MCF 10A (cell line): Measurements from ENCODE around the gene PTPRN2. TPM values are rescaled to one million over a fixed set of nuclear protein-coding genes. Genes with fewer than 3 reads are reported as not detected.

ENCODE experiments used
- BruUV-seq: library from RNA; stranded (reverse); fragments of 400-500 nt; replicated peaks from 2 replicates; lab custom pipeline; 2021; lab: Mats Ljungman, UMichigan
- CTCF ChIA-PET: fragments of 300-600 bp; sonication (Branson Sonifier 250); formaldehyde crosslinking; extraction: SDS; loops from one replicate; lab custom pipeline; 2021; ENCODE audit warnings: antibody characterized with exemption, inconsistent platforms; lab: Yijun Ruan, JAX
- POLR2A ChIA-PET: fragments of 300-600, 350-650 bp; sonication (Branson Sonifier 250); formaldehyde crosslinking; extraction: SDS; loops from one replicate; lab custom pipeline; 2020; ENCODE audit warnings: antibody characterized with exemption, inconsistent platforms; lab: Yijun Ruan, JAX
- DNase-seq: peaks from one replicate; pipeline ENCODE4 v3.0.0-alpha.2; 2018; ENCODE audit not compliant: unreplicated experiment
- H3K27ac Mint-ChIP-seq: one replicate; pipeline ENCODE4 v1.8.0; 2022; ENCODE audit warnings: mild to moderate bottlenecking, low read depth, mixed read lengths; ENCODE audit not compliant: unreplicated experiment
- H3K27me3 Mint-ChIP-seq: one replicate; pipeline ENCODE4 v1.8.0; 2022; ENCODE audit warnings: mixed read lengths; ENCODE audit not compliant: insufficient read depth, unreplicated experiment
- H3K36me3 Mint-ChIP-seq: one replicate; pipeline ENCODE4 v1.8.0; 2022; ENCODE audit warnings: mild to moderate bottlenecking, moderate library complexity, mixed read lengths; ENCODE audit not compliant: insufficient read depth, unreplicated experiment
- H3K4me1 Mint-ChIP-seq: one replicate; pipeline ENCODE4 v1.8.0; 2022; ENCODE audit warnings: mixed read lengths; ENCODE audit not compliant: insufficient read depth, unreplicated experiment
- H3K4me3 Mint-ChIP-seq: one replicate; pipeline ENCODE4 v1.8.0; 2022; ENCODE audit warnings: mild to moderate bottlenecking, moderate library complexity, mixed read lengths; ENCODE audit not compliant: unreplicated experiment
- H3K9me3 Mint-ChIP-seq: one replicate; pipeline ENCODE4 v1.8.0; 2022; ENCODE audit warnings: mixed read lengths; ENCODE audit not compliant: unreplicated experiment
- CTCF ChIP-seq: fragments of 200-600 bp; IDR thresholded peaks from one replicate; pipeline ENCODE4 v1.8.0; 2022; ENCODE audit warnings: antibody characterized with exemption, mild to moderate bottlenecking; ENCODE audit not compliant: unreplicated experiment
- intact Hi-C: fragments of 100-400 bp; cut with micrococcal nuclease; formaldehyde crosslinking; loops from 2 replicates; pipeline ENCODE4 v1.14.1; 2022
- total RNA-seq: library from RNA; stranded (reverse); gene quantifications from 2 replicates; pipeline ENCODE4 v1.2.3, GENCODE V29; 2022

The PTPRN2 gene
- total RNA-seq, 1 experiment from 2014 or later: 4.5 TPM

GRCh38 chr7:158556721-158557440 lies 30.7 kb downstream of the PTPRN2 start:
- no peak for TF ChIP-seq CTCF
- H3K9me3 Mint-ChIP-seq: peaks cover 8% of the 10 kb centered on the region
- no peak overlapping the region for H3K27ac Mint-ChIP-seq
- peaks cover 23% of the 10 kb centered on the region for H3K27me3 Mint-ChIP-seq
- BruUV-seq: no TSS peak
- H3K36me3 Mint-ChIP-seq: no peaks in the 10 kb centered on the region
- intact Hi-C loops: no loop called here
- H3K4me3 Mint-ChIP-seq: no peak overlapping the region
- ChIA-PET CTCF (interaction anchor here (0.5 to 1.2 kb wide), 2 partner anchors 7 to 519 kb away, joined by 3 to 4 read pairs; no protein-coding TSS in a partner anchor), POLR2A (no interaction called here)
- DNase-seq: no peak
- no peaks in the 10 kb centered on the region for H3K4me1 Mint-ChIP-seq

GRCh38 chr7:158555034-158555520 lies 32.5 kb downstream of the PTPRN2 start:
- POLR2A ChIA-PET: no interaction called here
- no peak for TF ChIP-seq CTCF
- BruUV-seq: no TSS peak
- Mint-ChIP-seq H3K27ac (no peak overlapping the region), H3K36me3 (no peaks in the 10 kb centered on the region), H3K4me3 (no peak overlapping the region), H3K27me3 (peaks cover 16% of the 10 kb centered on the region), H3K4me1 (no peaks in the 10 kb centered on the region), H3K9me3 (peaks cover 8% of the 10 kb centered on the region)
- intact Hi-C loops: no loop called here
- CTCF ChIA-PET: no interaction called here
- no peak for DNase-seq

- Mint-ChIP-seq H3K9me3 (peaks cover 4% of the 10 kb centered on the region), H3K27ac (no peak overlapping the region), H3K4me3 (no peak overlapping the region), H3K36me3 (no peaks in the 10 kb centered on the region), H3K27me3 (peaks cover 18% of the 10 kb centered on the region), H3K4me1 (no peaks in the 10 kb centered on the region)
- TF ChIP-seq CTCF: no peak
- ChIA-PET POLR2A (no interaction called here), CTCF (no interaction called here)
- no peak for DNase-seq
- intact Hi-C loops: no loop called here
- BruUV-seq: no TSS peak
Observed at GRCh38 chr7:158550886-158551452, 36.7 kb downstream of the PTPRN2 start.

GRCh38 chr7:158550394-158550700 lies 37.3 kb downstream of the PTPRN2 start:
- ChIA-PET CTCF (no interaction called here), POLR2A (no interaction called here)
- Mint-ChIP-seq H3K4me1 (no peaks in the 10 kb centered on the region), H3K27ac (no peak overlapping the region), H3K36me3 (no peaks in the 10 kb centered on the region), H3K9me3 (no peaks in the 10 kb centered on the region), H3K27me3 (peaks cover 12% of the 10 kb centered on the region), H3K4me3 (no peak overlapping the region)
- no TSS peak for BruUV-seq
- DNase-seq: no peak
- intact Hi-C loops: no loop called here
- TF ChIP-seq CTCF: no peak
